ENCODE data around the gene GRIK2. TPM values are rescaled to one million over a fixed set of nuclear protein-coding genes. Genes with fewer than 3 reads are reported as not detected.

The GRIK2 gene
- total RNA-seq, 1 donor from 2014 or later: 0.11 TPM

DNA sequence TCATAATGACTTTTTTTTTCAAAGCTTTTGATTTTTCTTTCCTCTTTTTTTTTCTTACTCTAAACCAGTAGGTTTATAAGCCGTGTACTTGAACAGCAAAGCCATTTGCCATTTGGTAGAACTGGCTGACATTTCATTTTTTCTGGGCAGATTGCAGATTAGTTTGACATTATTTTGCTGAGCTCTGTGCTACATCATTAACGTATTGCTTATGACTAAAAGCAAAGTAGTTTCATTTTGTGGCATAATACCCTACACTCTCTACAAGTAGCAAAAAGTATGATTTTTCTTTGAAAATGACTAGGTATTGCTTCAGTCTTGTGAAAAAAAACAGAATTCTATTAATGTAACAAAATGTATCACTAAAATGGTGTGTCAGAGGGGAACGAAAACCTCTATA lies 141.3 kb downstream of the GRIK2 start:
- H3K36me3 Mint-ChIP-seq (ENCODE audit: low read depth): no peaks in the 10 kb centered on the region
- DNase-seq: no peak
- no peaks in the 10 kb centered on the region for H3K4me1 Mint-ChIP-seq
- intact Hi-C loops (cut with micrococcal nuclease): no loop called here
- ChIA-PET POLR2A (no interaction called here), CTCF (no interaction called here)
- TF ChIP-seq CTCF (IDR thresholded peaks at IDR 0.05): no peak
- no peaks in the 10 kb centered on the region for H3K9me3 Mint-ChIP-seq
- no peak overlapping the region for H3K4me3 Mint-ChIP-seq
- H3K27ac Mint-ChIP-seq: no peak overlapping the region
- ATAC-seq (ENCODE audit: low read depth): no peak
- no peaks in the 10 kb centered on the region for H3K27me3 Mint-ChIP-seq

DNA sequence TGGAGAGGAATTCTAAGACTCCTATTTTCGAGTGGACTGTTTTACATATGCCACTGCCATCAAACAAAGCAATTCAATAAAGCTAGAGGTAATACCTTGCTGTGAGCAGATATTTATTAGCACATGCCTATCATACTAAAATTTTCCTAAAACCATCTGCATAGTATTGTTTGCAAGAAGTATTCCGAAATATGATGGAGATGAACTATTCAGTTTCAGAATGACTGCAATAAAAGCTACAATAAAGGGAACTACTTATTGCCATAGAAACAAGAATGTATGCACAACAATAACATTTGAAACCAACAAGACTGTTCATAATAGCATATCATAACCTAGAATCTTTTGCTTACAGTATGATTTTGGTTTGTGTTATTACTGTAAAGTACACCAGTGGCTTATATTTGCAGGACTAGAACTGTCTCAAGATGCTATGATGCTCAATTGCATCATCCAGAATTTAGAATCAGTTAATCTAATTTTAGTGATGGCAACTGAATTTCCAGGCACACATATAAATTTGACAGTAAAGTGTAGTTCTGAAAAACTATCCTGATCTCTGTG lies 144.3 kb downstream of the GRIK2 start:
- Mint-ChIP-seq H3K27ac (no peak overlapping the region), H3K9me3 (no peaks in the 10 kb centered on the region), H3K27me3 (no peaks in the 10 kb centered on the region), H3K4me3 (no peak overlapping the region), H3K4me1 (no peaks in the 10 kb centered on the region), H3K36me3 (ENCODE audit: low read depth) (no peaks in the 10 kb centered on the region)
- intact Hi-C loops (cut with micrococcal nuclease): no loop called here
- CTCF ChIA-PET: no interaction called here
- DNase-seq (no peak), ATAC-seq (ENCODE audit: low read depth) (no peak)
- POLR2A ChIA-PET: no interaction called here
- no peak for TF ChIP-seq CTCF (IDR thresholded peaks at IDR 0.05)

GRCh38 chr6:101539510-101540245 lies 146.2 kb downstream of the GRIK2 start:
- H3K9me3 Mint-ChIP-seq: peaks cover 2% of the 10 kb centered on the region
- H3K4me3 Mint-ChIP-seq: no peak overlapping the region
- no peaks in the 10 kb centered on the region for H3K4me1 Mint-ChIP-seq
- no peaks in the 10 kb centered on the region for H3K36me3 Mint-ChIP-seq (ENCODE audit: low read depth)
- no peaks in the 10 kb centered on the region for H3K27me3 Mint-ChIP-seq
- DNase-seq (no peak), ATAC-seq (ENCODE audit: low read depth) (no peak)
- ChIA-PET CTCF (no interaction called here), POLR2A (no interaction called here)
- intact Hi-C loops (cut with micrococcal nuclease): no loop called here
- no peak overlapping the region for H3K27ac Mint-ChIP-seq
- TF ChIP-seq CTCF (IDR thresholded peaks at IDR 0.05): no peak

DNA sequence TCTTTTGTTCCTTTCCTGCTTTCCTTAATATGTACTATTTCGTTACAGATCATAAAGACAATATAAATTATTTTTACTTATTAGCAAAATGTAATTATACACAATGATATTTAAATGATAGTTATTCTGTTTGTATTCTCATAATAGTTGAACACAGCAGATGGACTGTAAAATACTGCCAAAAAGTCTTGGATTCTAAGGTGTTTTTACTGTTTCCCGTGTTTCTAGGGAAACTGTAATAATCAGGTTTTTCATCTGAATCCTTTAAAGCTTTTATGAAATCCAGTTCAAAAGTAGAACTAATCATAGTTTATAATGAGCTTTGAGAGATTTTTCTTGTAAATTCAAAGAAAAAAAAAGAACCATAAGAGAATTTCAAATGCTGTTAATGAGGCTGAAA lies 148.4 kb downstream of the GRIK2 start:
- Mint-ChIP-seq H3K4me1 (no peaks in the 10 kb centered on the region), H3K27me3 (no peaks in the 10 kb centered on the region), H3K4me3 (no peak overlapping the region), H3K9me3 (peaks cover 2% of the 10 kb centered on the region), H3K36me3 (ENCODE audit: low read depth) (no peaks in the 10 kb centered on the region), H3K27ac (no peak overlapping the region)
- ChIA-PET POLR2A (no interaction called here), CTCF (no interaction called here)
- intact Hi-C loops (cut with micrococcal nuclease): no loop called here
- ATAC-seq (ENCODE audit: low read depth) (no peak), DNase-seq (no peak)
- TF ChIP-seq CTCF (IDR thresholded peaks at IDR 0.05): no peak

GRCh38 chr6:101543796-101544195 lies 150.3 kb downstream of the GRIK2 start:
- Mint-ChIP-seq H3K9me3 (peaks cover 2% of the 10 kb centered on the region), H3K27ac (no peak overlapping the region), H3K4me1 (no peaks in the 10 kb centered on the region), H3K27me3 (no peaks in the 10 kb centered on the region), H3K36me3 (ENCODE audit: low read depth) (no peaks in the 10 kb centered on the region), H3K4me3 (no peak overlapping the region)
- TF ChIP-seq CTCF (IDR thresholded peaks at IDR 0.05): no peak
- intact Hi-C loops (cut with micrococcal nuclease): no loop called here
- POLR2A ChIA-PET: no interaction called here
- CTCF ChIA-PET: no interaction called here
- no peak for ATAC-seq (ENCODE audit: low read depth)
- no peak for DNase-seq
